GM12873 (cell line): ENCODE data around the gene PAGE2B.

Source experiments
- CTCF ChIP-seq: IDR thresholded peaks from 2 replicates; pipeline ENCODE4 v1.5.1; 2012; ENCODE audit warnings: low read depth, mild to moderate bottlenecking, moderate library complexity, low read length, control low read depth; ENCODE audit not compliant: insufficient read depth; ENCODE audit errors: missing control alignments

Gene PAGE2B

GRCh38 chrX:55033429-55033828 lies 41.4 kb upstream of the PAGE2B start:
- TF ChIP-seq CTCF: no peak

- no peak for TF ChIP-seq CTCF
These were observed 35.4 kb upstream of the PAGE2B start for GRCh38 chrX:55039471-55039870.

GRCh38 chrX:55041514-55041913 lies 33.3 kb upstream of the PAGE2B start:
- no peak for TF ChIP-seq CTCF

- no peak for TF ChIP-seq CTCF
These were observed 17.8 kb upstream of the PAGE2B start for GRCh38 chrX:55056820-55057674.

- TF ChIP-seq CTCF: peak; percentile 76
These were observed 17.1 kb upstream of the PAGE2B start for GRCh38 chrX:55057675-55058249.

- TF ChIP-seq CTCF: no peak
These were observed 2.5 kb upstream of the PAGE2B start for GRCh38 chrX:55072286-55072685.

GRCh38 chrX:55088795-55089489 lies 14.1 kb downstream of the PAGE2B start, which contains the start of gene PAGE2:
TSS of gene PAGE2 (plus strand) at chrX:55089018. CDS start at chrX:55090021, 1,003 bp downstream.
- TF ChIP-seq CTCF: no peak
